GM18511 (cell line): ENCODE results near the gene AHCY.
"Not testable (repeated sequence)": the region's sequence is repeated elsewhere in the genome, so short reads cannot be mapped to it uniquely, and the experiment has no call there.

Source experiments
- ATAC-seq: cut with Tn5 transposase; IDR thresholded peaks from one replicate; pipeline ENCODE4 v1.9.1; 2021; ENCODE audit warnings: mild to moderate bottlenecking, moderate library complexity; ENCODE audit not compliant: unreplicated experiment

AHCY gene

GRCh38 chr20:34299556-34300255 is 3.4 kb downstream of the AHCY start:
- ATAC-seq: no peak

GRCh38 chr20:34298294-34298784 is 4.8 kb downstream of the AHCY start:
- ATAC-seq: not testable (repeated sequence)

- no peak for ATAC-seq
Observed at GRCh38 chr20:34296468-34296867, 6.7 kb downstream of the AHCY start.

GRCh38 chr20:34295284-34295683 is 7.9 kb downstream of the AHCY start:
- ATAC-seq: no peak

GRCh38 chr20:34294563-34294962 is 8.6 kb downstream of the AHCY start:
- no peak for ATAC-seq

- no peak for ATAC-seq
Observed at GRCh38 chr20:34293589-34293988, 9.6 kb downstream of the AHCY start.

- no peak for ATAC-seq
Observed at GRCh38 chr20:34293119-34293518, 10.0 kb downstream of the AHCY start.

- ATAC-seq: no peak
Observed at GRCh38 chr20:34292496-34292895, 10.7 kb downstream of the AHCY start.

- no peak for ATAC-seq
Observed at GRCh38 chr20:34290471-34290870, 12.7 kb downstream of the AHCY start.

- ATAC-seq: not testable (repeated sequence)
Observed at GRCh38 chr20:34287500-34287899, 15.7 kb downstream of the AHCY start.

- no peak for ATAC-seq
Observed at GRCh38 chr20:34285450-34285849, 17.7 kb downstream of the AHCY start.

GRCh38 chr20:34283844-34284243 is 19.3 kb downstream of the AHCY start:
- no peak for ATAC-seq

- ATAC-seq: no peak
Observed at GRCh38 chr20:34282041-34282440, 21.1 kb downstream of the AHCY start.

GRCh38 chr20:34281177-34281576 is 22.0 kb downstream of the AHCY start:
- ATAC-seq: no peak

- ATAC-seq: no peak
Observed at GRCh38 chr20:34274694-34275093, 28.5 kb downstream of the AHCY start.

- no peak for ATAC-seq
Observed at GRCh38 chr20:34271956-34272355, 31.2 kb downstream of the AHCY start.

GRCh38 chr20:34269996-34270627 is 33.0 kb downstream of the AHCY start:
- ATAC-seq: no peak

- ATAC-seq: no peak
Observed at GRCh38 chr20:34268851-34269636, 34.1 kb downstream of the AHCY start.

- ATAC-seq: no peak
Observed at GRCh38 chr20:34268145-34268544, 35.0 kb downstream of the AHCY start.

- no peak for ATAC-seq
Observed at GRCh38 chr20:34264141-34264540, 39.0 kb downstream of the AHCY start.

GRCh38 chr20:34263468-34263867 is 39.7 kb downstream of the AHCY start:
- ATAC-seq: not testable (repeated sequence)
